WTC11 (cell line): Measurements from ENCODE around the gene PLD1. TPM values are rescaled to one million over a fixed set of nuclear protein-coding genes. Genes with fewer than 3 reads are reported as not detected.

Experiments
- ATAC-seq: fragments of 200-7000 bp; cut with Tn5 transposase; 2 replicates; pipeline ENCODE4 v1.10.0; 2021; ENCODE audit warnings: mild to moderate bottlenecking, moderate library complexity
- CTCF ChIA-PET: fragments of 300-600 bp; sonication (Branson Sonifier 250); formaldehyde crosslinking; loops from one replicate; lab custom pipeline; 2021; ENCODE audit warnings: antibody characterized with exemption; lab: Charles Lee
- POLR2A ChIA-PET: fragments of 350-600 bp; sonication (Branson Sonifier 250); formaldehyde crosslinking; loops from one replicate; lab custom pipeline; 2021; ENCODE audit warnings: antibody characterized with exemption; lab: Charles Lee
- DNase-seq: peaks from one replicate; pipeline ENCODE4 v3.0.0; 2021; ENCODE audit warnings: low spot score
- H3K27ac Mint-ChIP-seq: 2 replicates; pipeline ENCODE4 v1.8.0; 2021; ENCODE audit warnings: mixed read lengths
- H3K27me3 Mint-ChIP-seq: 2 replicates; pipeline ENCODE4 v1.8.0; 2021; ENCODE audit warnings: low read depth, mild to moderate bottlenecking, moderate library complexity, mixed read lengths
- H3K36me3 Mint-ChIP-seq: 2 replicates; pipeline ENCODE4 v1.8.0; 2021; ENCODE audit warnings: mixed read lengths
- H3K4me1 Mint-ChIP-seq: 2 replicates; pipeline ENCODE4 v1.8.0; 2022; ENCODE audit warnings: mixed read lengths
- H3K4me3 Mint-ChIP-seq: 2 replicates; pipeline ENCODE4 v1.8.0; 2021; ENCODE audit warnings: mild to moderate bottlenecking, moderate library complexity, mixed read lengths
- H3K9me3 Mint-ChIP-seq: 2 replicates; pipeline ENCODE4 v1.8.0; 2021; ENCODE audit warnings: mixed read lengths
- CBFB ChIP-seq: sonication (generic); formaldehyde crosslinking; IDR thresholded peaks from 2 replicates; pipeline ENCODE4 v1.8.1; 2022; ENCODE audit warnings: mild to moderate bottlenecking, low read depth, missing genetic modification reagents
- CTCF ChIP-seq: fragments of 200-600 bp; IDR thresholded peaks from 2 replicates; pipeline ENCODE4 v1.8.0; 2022; ENCODE audit warnings: antibody characterized with exemption
- ELF4 ChIP-seq: sonication (generic); formaldehyde crosslinking; IDR thresholded peaks from 2 replicates; pipeline ENCODE4 v1.8.1; 2022; ENCODE audit warnings: low read depth, mild to moderate bottlenecking, moderate library complexity, missing genetic modification reagents
- ESRRA ChIP-seq: sonication (generic); formaldehyde crosslinking; IDR thresholded peaks from 2 replicates; pipeline ENCODE4 v1.8.1; 2022; ENCODE audit warnings: mild to moderate bottlenecking, missing genetic modification reagents, borderline replicate concordance
- GTF2I ChIP-seq: fragments of 250-450 bp; sonication (Bioruptor Pico); conservative IDR thresholded peaks from 2 replicates; pipeline ENCODE4 v1.4.0; 2021; ENCODE audit warnings: mild to moderate bottlenecking
- NR2C2 ChIP-seq: sonication (generic); formaldehyde crosslinking; IDR thresholded peaks from 2 replicates; pipeline ENCODE4 v1.8.0; 2022; ENCODE audit warnings: mild to moderate bottlenecking, missing genetic modification reagents
- PREB ChIP-seq: sonication (generic); formaldehyde crosslinking; IDR thresholded peaks from 2 replicates; pipeline ENCODE4 v1.8.1; 2022; ENCODE audit warnings: mild to moderate bottlenecking, missing genetic modification reagents, moderate library complexity, borderline replicate concordance
- RELA ChIP-seq: sonication (generic); formaldehyde crosslinking; IDR thresholded peaks from 2 replicates; pipeline ENCODE4 v1.8.1; 2022; ENCODE audit warnings: missing genetic modification reagents, mild to moderate bottlenecking, borderline replicate concordance
- STAT6 ChIP-seq: sonication (generic); formaldehyde crosslinking; conservative IDR thresholded peaks from 2 replicates; pipeline ENCODE4 v1.8.1; 2023; ENCODE audit warnings: mild to moderate bottlenecking, low read depth, missing genetic modification reagents, moderate library complexity
- TCF7 ChIP-seq: sonication (generic); formaldehyde crosslinking; IDR thresholded peaks from 2 replicates; pipeline ENCODE4 v1.8.0; 2022; ENCODE audit warnings: mild to moderate bottlenecking, low read depth, missing genetic modification reagents, moderate library complexity
- TEAD1 ChIP-seq: sonication (generic); formaldehyde crosslinking; IDR thresholded peaks from 2 replicates; pipeline ENCODE4 v1.8.0; 2022; ENCODE audit warnings: mild to moderate bottlenecking, missing genetic modification reagents
- ZNF138 ChIP-seq: sonication (generic); formaldehyde crosslinking; conservative IDR thresholded peaks from 2 replicates; pipeline ENCODE4 v1.8.1; 2022; ENCODE audit warnings: mild to moderate bottlenecking, moderate library complexity, missing genetic modification reagents
- ZNF317 ChIP-seq: sonication (generic); formaldehyde crosslinking; IDR thresholded peaks from 2 replicates; pipeline ENCODE4 v1.8.1; 2023; ENCODE audit warnings: low read depth, mild to moderate bottlenecking, moderate library complexity, missing genetic modification reagents, borderline replicate concordance
- ZNF423 ChIP-seq: fragments of 250-450 bp; sonication (Bioruptor Pico); IDR thresholded peaks from 2 replicates; pipeline ENCODE4 v2.1.2; 2022; ENCODE audit warnings: mild to moderate bottlenecking, moderate library complexity
- ZSCAN18 ChIP-seq: fragments of 250-450 bp; sonication (Bioruptor Pico); IDR thresholded peaks from 2 replicates; pipeline ENCODE4 v2.1.2; 2022; ENCODE audit warnings: mild to moderate bottlenecking, moderate library complexity
- total RNA-seq: library from RNA; stranded (reverse); gene quantifications from 3 replicates; pipeline ENCODE4 v1.2.3, GENCODE V29; 2021
- TF ChIP-seq, protein P1 (sequence below): sonication (generic); formaldehyde crosslinking; conservative IDR thresholded peaks from 2 replicates; pipeline ENCODE4 v1.8.1; 2022; ENCODE audit warnings: mild to moderate bottlenecking, missing genetic modification reagents
- TF ChIP-seq, protein P2 (sequence below): fragments of 250-450 bp; sonication (Bioruptor Pico); IDR thresholded peaks from 2 replicates; pipeline ENCODE4 v1.9.0; 2021; ENCODE audit warnings: moderate library complexity, mild to moderate bottlenecking, inconsistent platforms, borderline replicate concordance

Gene PLD1
- total RNA-seq, 1 experiment from 2014 or later: 4.0 TPM

DNA sequence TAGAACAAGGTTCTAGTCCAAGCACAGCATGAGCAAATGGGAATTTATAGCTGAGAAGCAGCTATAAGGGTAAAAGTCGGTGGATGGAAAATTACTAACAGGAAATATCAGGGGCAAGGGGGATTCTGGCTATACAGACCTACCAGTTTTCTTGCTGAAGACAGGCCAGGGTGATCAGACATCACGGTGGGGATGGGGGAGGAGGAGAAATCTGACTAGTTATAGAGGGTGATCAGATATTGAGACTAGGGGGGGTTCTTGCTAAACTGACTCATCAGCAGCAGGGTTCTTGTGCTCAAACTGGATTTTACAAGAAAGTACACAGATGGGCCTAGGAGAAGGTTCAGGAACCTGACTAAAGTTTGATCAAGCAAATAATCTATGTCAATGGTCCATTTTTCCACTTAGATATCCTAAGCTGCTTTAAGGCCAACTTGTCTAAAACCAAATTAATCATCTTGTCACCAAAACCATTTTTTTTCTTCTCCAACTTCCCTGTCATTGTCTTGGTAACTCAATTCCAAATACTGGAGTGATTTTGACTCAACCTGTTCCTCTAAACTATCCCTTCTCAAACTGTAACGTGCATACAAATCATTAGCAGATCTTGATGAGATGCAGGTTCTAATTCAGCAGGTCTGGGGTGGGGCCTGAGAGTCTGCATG, 37.4 kb upstream of the PLD1 start (continued):
- TF ChIP-seq TEAD1 (CRISPR knock-in tag) (no peak), TCF7 (CRISPR knock-in tag) (no peak), ESRRA (CRISPR knock-in tag) (no peak), ZNF138 (CRISPR knock-in tag) (no peak), CTCF (no peak), ZNF423 (no peak), ZNF317 (no peak), NR2C2 (CRISPR knock-in tag) (no peak), RELA (no peak)
- TF ChIP-seq, protein P1, sequence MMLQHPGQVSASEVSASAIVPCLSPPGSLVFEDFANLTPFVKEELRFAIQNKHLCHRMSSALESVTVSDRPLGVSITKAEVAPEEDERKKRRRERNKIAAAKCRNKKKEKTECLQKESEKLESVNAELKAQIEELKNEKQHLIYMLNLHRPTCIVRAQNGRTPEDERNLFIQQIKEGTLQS (CRISPR knock-in tag): no peak

- ATAC-seq: no peak
- CTCF ChIA-PET: no interaction called here
Observed at GRCh38 chr3:171847133-171847532, 36.9 kb upstream of the PLD1 start.

More at GRCh38 chr3:171847133-171847532, 36.9 kb upstream of the PLD1 start:
- Mint-ChIP-seq H3K36me3 (peaks cover 3% of the 10 kb centered on the region), H3K27ac (no peak overlapping the region), H3K4me1 (peaks cover 6% of the 10 kb centered on the region), H3K9me3 (peaks cover 19% of the 10 kb centered on the region), H3K4me3 (no peak overlapping the region), H3K27me3 (no peaks in the 10 kb centered on the region)
- TF ChIP-seq GTF2I: no peak
- TF ChIP-seq CBFB: no peak
- no peak for TF ChIP-seq RELA
- no peak for TF ChIP-seq PREB
- TF ChIP-seq ZSCAN18 (CRISPR knock-in tag): no peak
- no peak for TF ChIP-seq ELF4 (CRISPR knock-in tag)
- TF ChIP-seq STAT6 (CRISPR knock-in tag): no peak
- TF ChIP-seq, protein P2, sequence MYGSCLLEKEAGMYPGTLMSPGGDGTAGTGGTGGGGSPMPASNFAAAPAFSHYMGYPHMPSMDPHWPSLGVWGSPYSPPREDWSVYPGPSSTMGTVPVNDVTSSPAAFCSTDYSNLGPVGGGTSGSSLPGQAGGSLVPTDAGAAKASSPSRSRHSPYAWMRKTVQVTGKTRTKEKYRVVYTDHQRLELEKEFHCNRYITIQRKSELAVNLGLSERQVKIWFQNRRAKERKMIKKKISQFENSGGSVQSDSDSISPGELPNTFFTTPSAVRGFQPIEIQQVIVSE (CRISPR knock-in tag): no peak
- DNase-seq: no peak
- POLR2A ChIA-PET: no interaction called here
